ENCODE measurements around the gene SHFL.

Gene SHFL

DNA sequence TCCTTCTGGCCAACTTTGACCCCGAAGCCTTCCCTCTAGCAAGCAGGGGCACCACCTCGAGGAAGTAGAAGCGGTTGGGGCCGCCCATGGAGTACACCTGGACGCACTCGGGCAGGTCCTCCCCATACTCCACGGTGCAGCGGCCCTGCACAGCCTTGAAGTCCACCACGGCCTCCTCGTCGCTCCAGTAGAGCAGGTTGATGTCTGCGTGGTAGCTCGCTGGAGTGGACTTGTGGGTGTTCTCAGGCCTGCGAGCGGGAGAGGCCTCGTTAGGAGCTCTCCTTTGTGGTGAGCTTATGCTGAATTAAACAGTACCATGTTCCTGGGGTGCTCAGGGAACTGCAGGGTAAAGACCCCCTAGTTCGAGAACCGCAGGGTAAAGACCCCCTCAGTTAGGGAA is 55.9 kb downstream of the SHFL start:
- H3K9ac ChIP-seq (ENCODE audit: low read length): no peak overlapping the region
- no peaks in the 10 kb centered on the region for H3K9me3 ChIP-seq (ENCODE audit: control insufficient read depth, low read depth, low read length)
- no peaks in the 10 kb centered on the region for H3K27me3 ChIP-seq (ENCODE audit: control insufficient read depth, insufficient read depth, low read length)
- H3K27ac ChIP-seq (ENCODE audit: low read length): no peak overlapping the region
- peaks cover 99% of the 10 kb centered on the region for H3K36me3 ChIP-seq (ENCODE audit: control insufficient read depth, low read depth, low read length)
- H3K4me3 ChIP-seq (ENCODE audit: low read length): no peak overlapping the region
- H3K4me1 ChIP-seq (ENCODE audit: control insufficient read depth, low read depth, low read length): no peaks in the 10 kb centered on the region
